Mesothelial cell of epicardium (in vitro differentiated cells): ENCODE results near the gene EHMT1. TPM values are rescaled to one million over a fixed set of nuclear protein-coding genes. Genes with fewer than 3 reads are reported as not detected.

ENCODE experiments used
- DNase-seq, 2 experiments: peaks; one replicate each; pipeline ENCODE4 v3.0.0; 2021; ENCODE audit warnings: low spot score in 2 of 2; ENCODE audit not compliant: unreplicated experiment in 2 of 2
- H3K27ac Mint-ChIP-seq: 2 replicates; pipeline ENCODE4 v1.8.0; 2021; ENCODE audit warnings: mixed read lengths
- H3K27me3 Mint-ChIP-seq: 2 replicates; pipeline ENCODE4 v1.8.0; 2021; ENCODE audit warnings: low read depth, mixed read lengths
- H3K36me3 Mint-ChIP-seq: 2 replicates; pipeline ENCODE4 v1.8.0; 2021; ENCODE audit warnings: mixed read lengths
- H3K4me1 Mint-ChIP-seq: 2 replicates; pipeline ENCODE4 v1.8.0; 2021; ENCODE audit warnings: mixed read lengths
- H3K4me3 Mint-ChIP-seq: 2 replicates; pipeline ENCODE4 v1.8.0; 2021; ENCODE audit warnings: mild to moderate bottlenecking, moderate library complexity, mixed read lengths
- H3K9me3 Mint-ChIP-seq: 2 replicates; pipeline ENCODE4 v1.8.0; 2021; ENCODE audit warnings: mixed read lengths
- CTCF ChIP-seq: fragments of 200-600 bp; sonication (generic); IDR thresholded peaks from one replicate; pipeline ENCODE4 v1.5.0; 2021; ENCODE audit warnings: antibody characterized with exemption; ENCODE audit not compliant: unreplicated experiment
- total RNA-seq: library from RNA; stranded (reverse); gene quantifications from 3 replicates; pipeline ENCODE4 v1.2.1, GENCODE V29; 2021

The EHMT1 gene
- total RNA-seq, 1 donor from 2014 or later: 147 TPM

DNA sequence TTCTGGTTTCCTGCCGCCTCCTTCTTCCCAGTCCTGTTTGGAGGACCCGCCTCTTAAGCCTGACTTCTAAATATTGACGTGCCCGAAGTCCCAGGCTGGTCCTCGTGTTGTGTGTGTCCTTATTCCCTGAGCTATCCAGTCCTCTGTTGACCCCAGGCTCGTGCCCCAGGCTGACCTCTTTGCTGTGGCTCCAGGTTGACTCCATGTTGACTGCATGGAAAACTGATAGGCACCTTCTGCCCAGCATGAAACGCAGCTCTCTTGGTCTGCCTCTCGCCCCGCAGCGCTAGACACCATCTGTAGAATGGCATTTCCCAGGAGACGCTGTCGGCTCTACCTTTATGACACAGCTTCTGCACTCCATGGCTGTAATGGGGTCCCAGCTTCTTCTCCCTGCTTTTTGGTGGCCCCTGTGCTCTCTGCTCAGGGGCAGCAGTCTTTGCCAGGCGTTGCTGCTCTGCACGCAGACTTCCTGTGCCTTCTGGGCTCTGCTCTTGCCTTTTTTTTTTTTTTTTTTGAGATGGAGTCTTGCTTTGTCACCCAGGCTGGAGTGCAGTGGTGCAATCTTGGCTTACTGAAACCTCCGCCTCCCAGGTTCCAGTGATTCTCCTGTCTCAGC is 28.4 kb downstream of the EHMT1 start:
- TF ChIP-seq CTCF: no peak
- Mint-ChIP-seq H3K27me3 (no peaks in the 10 kb centered on the region), H3K27ac (peak overlapping the region; percentile 35), H3K9me3 (no peaks in the 10 kb centered on the region), H3K4me1 (peaks cover 4% of the 10 kb centered on the region), H3K4me3 (no peak overlapping the region), H3K36me3 (peaks cover 35% of the 10 kb centered on the region)
- DNase-seq: no peak

- Mint-ChIP-seq H3K27me3 (no peaks in the 10 kb centered on the region), H3K27ac (no peak overlapping the region), H3K4me3 (no peak overlapping the region), H3K9me3 (no peaks in the 10 kb centered on the region), H3K36me3 (peaks cover 33% of the 10 kb centered on the region), H3K4me1 (peaks cover 4% of the 10 kb centered on the region)
- TF ChIP-seq CTCF: no peak
- no peak for DNase-seq
Observed at GRCh38 chr9:137648396-137648795, 29.6 kb downstream of the EHMT1 start.

GRCh38 chr9:137649553-137649952 is 30.7 kb downstream of the EHMT1 start:
- H3K27me3 Mint-ChIP-seq: no peaks in the 10 kb centered on the region
- no peak for TF ChIP-seq CTCF
- H3K4me3 Mint-ChIP-seq: no peak overlapping the region
- no peak for DNase-seq
- H3K27ac Mint-ChIP-seq: no peak overlapping the region
- peaks cover 32% of the 10 kb centered on the region for H3K36me3 Mint-ChIP-seq
- H3K9me3 Mint-ChIP-seq: no peaks in the 10 kb centered on the region
- peaks cover 4% of the 10 kb centered on the region for H3K4me1 Mint-ChIP-seq

- Mint-ChIP-seq H3K9me3 (no peaks in the 10 kb centered on the region), H3K4me1 (peaks cover 4% of the 10 kb centered on the region), H3K36me3 (peaks cover 32% of the 10 kb centered on the region), H3K4me3 (no peak overlapping the region), H3K27ac (no peak overlapping the region), H3K27me3 (no peaks in the 10 kb centered on the region)
- no peak for TF ChIP-seq CTCF
- DNase-seq: no peak
Observed at GRCh38 chr9:137650259-137650658, 31.5 kb downstream of the EHMT1 start.

DNA sequence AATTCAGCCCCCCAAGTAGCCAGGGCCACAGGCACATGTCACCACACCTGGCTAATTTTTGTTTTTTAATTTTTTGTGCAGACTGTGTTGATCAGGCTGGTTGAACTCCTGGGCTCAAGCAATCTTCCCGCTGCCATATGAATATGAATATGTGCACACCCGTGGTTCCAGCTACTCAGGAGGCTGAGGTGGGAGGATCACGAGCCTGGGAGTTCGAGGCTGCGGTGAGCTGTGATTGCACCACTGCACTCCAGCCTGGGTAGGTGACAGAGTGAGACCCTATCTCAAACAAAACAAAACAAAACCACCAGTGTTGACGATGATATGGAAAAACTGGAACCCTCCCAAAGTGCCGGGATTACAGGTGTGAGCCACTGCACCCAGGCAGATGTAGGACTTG is 32.0 kb downstream of the EHMT1 start:
- H3K4me3 Mint-ChIP-seq: no peak overlapping the region

More for the DNA sequence above, 32.0 kb downstream of the EHMT1 start:
- Mint-ChIP-seq H3K9me3 (no peaks in the 10 kb centered on the region), H3K27me3 (no peaks in the 10 kb centered on the region), H3K36me3 (peaks cover 32% of the 10 kb centered on the region), H3K27ac (no peak overlapping the region), H3K4me1 (peaks cover 4% of the 10 kb centered on the region)
- no peak for DNase-seq
- no peak for TF ChIP-seq CTCF
